G401 (cell line): ENCODE data around the gene SIDT1. TPM values are rescaled to one million over a fixed set of nuclear protein-coding genes. Genes with fewer than 3 reads are reported as not detected.
A peak's percentile ranks its signal among the peaks of the same experiment; 100 is the strongest.

Source experiments
- DNase-seq: peaks from one replicate; pipeline ENCODE4 v3.0.0-alpha.2; 2015; ENCODE audit warnings: low spot score
- in situ Hi-C: cut with HindIII; loops from 2 replicates; pipeline ENCODE4 v1.10.0; 2016; ENCODE audit warnings: low sequenced_read_pairs, mixed read lengths
- total RNA-seq: library from RNA; depleted of rRNA; stranded (reverse); fragments of >200 nt; shearing (Covaris generic); gene quantifications from 2 replicates; pipeline ENCODE4 v1.2.3, GENCODE V29; 2014

The SIDT1 gene
- total RNA-seq, 1 experiment from 2014 or later: not detected

DNA sequence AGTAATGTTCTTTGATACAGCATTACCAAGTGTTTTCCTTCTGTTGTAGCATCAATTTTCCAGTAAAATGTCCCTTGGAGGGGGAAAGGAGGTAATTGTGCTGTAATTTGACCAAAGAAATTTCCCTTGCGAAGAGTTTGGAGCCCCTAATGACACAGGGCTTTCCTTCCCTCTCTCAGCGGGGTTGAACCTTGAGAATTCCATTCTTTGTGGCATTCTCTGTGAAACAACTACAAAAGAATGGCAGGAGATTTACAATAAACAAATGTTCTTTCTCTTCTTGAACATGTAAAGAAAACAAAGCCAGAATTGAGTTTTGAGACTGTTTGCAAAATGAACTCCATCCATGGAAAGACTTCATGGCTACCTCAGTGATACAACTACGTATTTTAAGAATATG, 53.4 kb downstream of the SIDT1 start:
- no peak for DNase-seq
- in situ Hi-C loops: no loop called here

DNA sequence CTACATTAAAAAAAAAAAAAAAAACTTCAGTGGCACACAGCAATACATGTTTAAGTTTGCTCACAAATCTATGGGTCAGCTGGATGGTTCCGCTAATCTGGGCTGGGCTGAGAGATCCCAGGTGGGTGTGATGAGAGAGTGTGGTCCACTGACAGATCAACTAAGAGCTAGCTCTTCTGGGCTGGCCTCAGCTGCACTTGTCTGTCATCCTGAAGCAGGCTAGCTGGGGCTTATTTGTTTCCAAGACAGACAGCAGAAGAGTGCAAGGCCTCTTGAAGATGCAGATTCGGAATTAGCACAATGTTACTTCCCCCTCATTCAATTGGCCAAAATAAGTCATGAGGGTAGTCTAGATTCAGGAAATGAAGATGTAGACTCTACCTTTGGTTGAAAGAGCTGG, 56.5 kb downstream of the SIDT1 start:
- no peak for DNase-seq
- in situ Hi-C loops: no loop called here

DNA sequence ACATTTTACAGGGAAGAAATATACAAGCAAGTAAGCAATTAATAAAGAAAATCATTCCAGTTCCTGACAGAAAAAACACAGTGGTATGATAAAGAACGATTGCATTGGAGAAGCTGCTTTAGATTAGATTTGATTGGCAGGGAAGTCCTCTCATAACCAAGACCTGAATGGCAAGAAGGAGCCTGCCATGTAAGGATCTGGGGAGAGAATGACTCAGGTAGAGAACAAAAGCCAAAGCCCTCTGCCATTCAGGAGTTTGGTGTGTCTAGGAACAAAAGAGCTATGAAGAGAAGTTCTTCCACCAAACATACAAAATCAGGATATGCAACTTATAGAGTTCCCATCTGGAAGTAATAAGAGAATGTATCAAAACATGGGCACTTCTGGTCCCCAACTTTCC, 57.6 kb downstream of the SIDT1 start:
- in situ Hi-C loops: no loop called here
- DNase-seq: no peak

DNA sequence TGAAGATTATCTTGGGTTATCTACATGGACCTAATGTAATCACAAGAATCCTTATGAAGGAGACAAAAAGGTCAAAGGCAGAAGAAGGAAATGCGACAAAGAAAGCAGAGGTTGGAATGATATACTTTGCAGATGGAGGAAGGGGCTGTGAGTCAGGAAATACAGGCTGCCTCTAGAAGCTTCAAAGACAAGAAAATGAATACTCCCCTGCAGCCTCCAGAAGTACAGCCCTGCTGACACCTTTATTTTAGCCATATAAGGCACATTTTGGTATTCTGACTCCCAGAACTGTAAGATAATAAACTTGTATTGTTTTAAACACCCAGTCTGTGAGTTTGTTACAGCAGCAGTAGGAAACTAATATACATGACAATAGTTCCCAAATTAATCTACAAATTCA, 58.6 kb downstream of the SIDT1 start:
- in situ Hi-C loops: no loop called here
- DNase-seq: no peak

DNA sequence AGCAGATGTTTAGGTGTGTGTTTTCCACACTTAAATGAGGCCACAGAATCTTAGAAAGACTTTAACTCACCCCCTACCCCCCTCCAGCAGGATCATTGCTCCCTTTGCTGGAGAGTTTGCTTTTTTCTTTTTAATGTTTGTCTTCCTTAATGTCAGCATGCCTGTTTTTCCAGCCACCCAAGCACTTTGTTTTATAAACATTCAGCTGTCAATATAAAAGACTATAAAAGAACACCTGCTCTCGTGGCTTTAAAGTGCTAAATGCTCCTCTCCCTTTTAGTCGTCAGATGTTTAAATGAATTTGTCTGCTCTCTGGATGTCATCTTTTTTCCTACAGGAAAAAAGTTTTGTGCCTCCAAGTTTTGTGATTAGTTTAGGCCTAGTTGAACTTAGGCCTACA, 61.7 kb downstream of the SIDT1 start:
- DNase-seq: no peak
- in situ Hi-C loops: no loop called here

DNA sequence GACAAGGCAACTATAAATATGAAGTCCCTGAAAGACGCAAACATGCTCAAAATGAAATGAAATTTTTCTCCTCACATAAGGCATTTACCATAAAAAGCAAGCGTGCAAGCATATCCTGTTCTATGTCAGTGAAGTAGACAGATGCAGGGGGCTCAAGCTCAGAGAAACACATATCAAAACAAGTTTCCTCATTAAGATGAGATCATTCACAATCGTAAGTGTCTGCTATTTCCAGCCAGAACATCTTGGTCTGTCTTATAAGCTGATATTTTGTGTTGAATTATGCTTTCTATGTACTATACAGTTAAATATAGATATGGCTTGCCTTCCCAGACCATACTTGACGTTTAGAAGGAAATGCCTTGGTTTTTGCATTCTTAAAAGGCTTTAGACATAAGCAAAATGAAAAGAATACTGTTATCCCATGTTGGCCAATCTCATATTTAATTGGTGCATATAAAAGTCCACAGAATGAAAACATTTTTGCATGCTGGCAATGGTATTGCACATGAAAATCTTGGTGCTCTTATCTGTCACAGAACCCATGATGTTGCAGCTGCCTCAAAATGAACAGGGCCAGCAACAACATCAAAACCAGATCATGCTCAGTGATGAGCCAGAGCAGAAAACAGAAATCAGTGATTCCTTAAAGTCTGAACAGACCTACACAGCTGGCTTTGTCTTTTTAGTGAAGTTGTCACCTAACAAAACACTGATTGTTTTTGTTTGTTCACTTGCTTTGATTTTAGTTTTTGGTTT, 65.4 kb downstream of the SIDT1 start:
- no peak for DNase-seq
- in situ Hi-C loops: no loop called here

DNA sequence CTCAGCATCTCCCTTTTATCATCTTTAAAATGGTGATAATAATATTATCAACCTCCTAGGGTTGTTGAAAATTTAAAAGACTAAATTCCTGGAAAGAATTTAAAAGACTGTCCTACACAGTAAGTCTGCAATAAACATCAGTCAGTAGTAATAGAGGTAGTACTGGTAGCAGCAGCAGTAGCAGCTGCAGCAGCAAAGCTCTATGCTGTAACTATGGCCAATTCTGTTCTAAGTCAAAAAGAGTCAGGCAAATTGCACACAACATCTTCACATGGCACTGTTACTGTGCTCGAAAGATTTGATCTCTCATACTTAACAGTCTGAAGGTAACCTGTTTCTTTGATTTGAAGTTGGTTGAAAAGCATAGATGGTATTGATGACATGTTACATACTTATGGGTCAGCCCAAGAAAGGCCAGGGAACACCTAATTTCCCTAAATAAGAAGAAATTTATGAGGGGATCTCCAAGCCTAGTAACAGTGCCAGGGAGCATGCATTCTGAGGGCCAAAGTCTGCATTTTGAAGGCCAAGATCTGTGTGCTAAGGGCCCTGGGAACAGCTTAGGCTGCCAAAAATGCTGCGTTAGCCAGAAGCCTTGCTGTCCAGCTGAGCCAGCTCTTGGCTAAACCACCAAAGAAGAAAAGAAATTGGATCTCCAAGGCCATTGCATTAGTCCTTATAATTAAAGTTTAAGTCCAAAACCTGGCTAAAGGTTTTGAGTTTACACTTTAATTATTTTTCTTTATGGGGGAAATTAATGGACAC, 68.2 kb downstream of the SIDT1 start:
- peak; percentile 90 for DNase-seq
- in situ Hi-C loops: no loop called here

DNA sequence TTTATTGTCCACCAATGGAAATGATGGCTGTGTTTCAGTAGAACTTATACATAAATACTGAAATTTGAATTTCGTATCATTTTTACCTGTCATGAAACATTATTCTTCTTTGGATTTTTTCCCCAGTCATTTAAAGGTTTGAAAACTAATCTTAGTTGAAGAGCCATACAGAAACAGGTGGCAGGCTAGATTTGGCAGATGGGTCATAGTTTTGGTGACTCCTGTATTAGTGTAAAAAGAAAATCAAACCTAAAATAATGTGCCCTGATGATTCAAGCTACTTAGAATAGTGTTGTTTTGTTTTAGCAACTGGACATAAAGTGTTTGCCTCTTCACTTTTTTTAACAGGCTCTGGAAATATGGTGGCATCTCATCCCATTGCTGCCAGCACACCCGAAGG, 68.9 kb downstream of the SIDT1 start:
- DNase-seq: peak; percentile 83
- in situ Hi-C loops: no loop called here

DNA sequence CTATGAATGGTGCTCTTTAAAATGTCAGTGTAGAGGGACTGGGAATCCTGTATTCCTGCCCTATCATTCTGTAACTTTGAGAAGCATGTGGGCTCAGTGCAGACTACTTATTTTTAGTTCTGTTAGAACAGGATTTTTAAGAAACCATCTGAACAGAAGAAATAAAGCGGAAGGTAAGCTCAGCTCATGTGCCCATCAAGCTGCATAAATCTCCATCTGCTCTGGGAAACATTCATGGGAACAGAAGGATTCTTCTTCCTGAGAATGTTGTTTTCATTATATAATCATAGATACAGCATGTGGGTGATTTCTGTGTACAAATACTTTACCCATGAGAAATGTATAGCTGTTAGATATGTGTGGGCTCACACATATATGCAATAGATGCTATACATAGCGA, 69.9 kb downstream of the SIDT1 start:
- DNase-seq: peak; percentile 84
- in situ Hi-C loops: no loop called here

DNA sequence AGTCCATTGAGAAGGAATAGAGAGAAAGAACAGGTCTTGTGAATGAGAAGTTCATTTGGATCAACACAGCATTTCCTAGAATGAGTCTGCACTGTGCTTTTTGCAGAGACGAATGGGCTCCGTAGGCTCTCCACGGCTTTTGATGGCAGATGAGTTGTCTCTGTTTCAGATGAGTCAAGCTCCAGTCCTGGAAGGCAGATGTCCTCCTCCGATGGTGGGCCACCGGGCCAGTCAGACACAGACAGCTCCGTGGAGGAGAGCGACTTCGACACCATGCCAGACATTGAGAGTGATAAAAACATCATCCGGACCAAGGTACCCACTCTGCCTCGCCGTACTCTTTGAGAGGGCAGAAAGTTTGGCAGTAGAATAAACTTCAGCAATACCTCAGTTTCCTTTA, 70.5 kb downstream of the SIDT1 start:
- in situ Hi-C loops: no loop called here
- peak; percentile 52 for DNase-seq

DNA sequence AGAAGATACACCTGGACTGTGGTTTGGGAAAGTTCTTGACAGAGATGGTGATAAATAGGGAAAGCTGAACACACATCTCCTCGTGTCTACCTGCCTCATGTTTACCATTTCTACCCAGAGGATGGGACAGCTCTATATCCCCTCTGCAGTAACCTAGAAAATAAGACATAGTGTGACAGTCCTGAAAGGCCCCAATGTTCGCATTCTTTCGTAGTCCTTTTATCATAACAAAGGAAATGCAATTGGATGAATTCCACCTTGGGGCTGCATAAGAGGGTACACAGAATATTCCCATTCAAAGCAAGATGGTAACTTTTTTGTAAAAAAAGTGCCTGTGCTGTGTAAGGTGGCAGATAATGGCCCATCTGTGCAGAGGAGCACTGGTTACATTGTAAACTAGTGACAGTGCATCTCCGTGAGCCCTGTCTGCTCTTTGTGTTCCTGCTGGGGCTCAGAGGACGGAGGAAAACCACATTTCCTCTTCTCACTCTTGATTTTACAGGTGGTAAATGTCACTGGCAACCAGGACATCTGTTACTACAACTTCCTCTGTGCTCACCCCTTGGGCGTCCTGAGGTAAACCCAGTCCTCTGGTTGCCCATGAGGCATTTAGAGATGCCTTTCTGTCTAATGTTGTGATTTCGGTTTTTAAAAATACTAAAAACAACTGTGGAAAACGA, 74.3 kb downstream of the SIDT1 start:
- in situ Hi-C loops: no loop called here

DNA sequence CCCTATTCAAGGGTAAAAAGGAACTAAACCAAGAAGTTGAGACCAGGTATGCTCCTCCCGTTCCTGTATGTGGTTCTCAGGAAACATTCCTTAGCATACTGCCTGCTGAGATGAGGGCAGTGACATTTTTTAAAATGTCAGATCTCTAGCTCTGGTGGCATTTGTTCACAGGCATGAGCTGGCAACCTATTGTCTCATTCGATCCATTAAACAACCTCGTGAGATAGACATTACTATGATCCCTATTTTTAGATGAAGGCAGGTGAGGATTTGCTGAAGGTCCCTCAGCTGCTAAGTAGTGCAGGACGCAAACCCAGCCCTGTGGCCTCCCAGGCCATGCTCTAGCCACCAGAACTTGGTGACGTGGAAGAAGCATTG, 74.9 kb downstream of the SIDT1 start:
- in situ Hi-C loops: no loop called here
- DNase-seq: peak; percentile 53

More for the DNA sequence above, 74.3 kb downstream of the SIDT1 start:
- DNase-seq: peak; percentile 74

DNA sequence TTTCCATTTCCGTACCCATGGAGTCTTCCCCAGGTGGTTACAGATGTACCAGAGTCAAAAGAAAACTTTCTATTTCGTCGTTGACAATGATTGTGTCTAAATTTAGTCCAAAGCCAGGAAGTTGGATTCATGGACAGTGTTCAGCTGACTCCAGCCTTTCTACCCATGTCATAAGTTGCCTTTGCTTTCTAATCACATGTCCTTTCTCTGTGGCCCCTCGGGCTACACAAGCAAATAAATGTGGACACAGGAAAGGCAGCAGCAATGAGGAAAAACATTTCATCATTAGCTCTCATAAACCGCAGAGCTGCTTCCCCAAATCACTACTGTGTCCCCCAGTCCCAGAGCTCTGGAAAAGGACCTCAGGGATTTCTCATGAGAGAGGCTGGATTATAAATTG, 82.0 kb downstream of the SIDT1 start:
- in situ Hi-C loops: no loop called here
- no peak for DNase-seq

DNA sequence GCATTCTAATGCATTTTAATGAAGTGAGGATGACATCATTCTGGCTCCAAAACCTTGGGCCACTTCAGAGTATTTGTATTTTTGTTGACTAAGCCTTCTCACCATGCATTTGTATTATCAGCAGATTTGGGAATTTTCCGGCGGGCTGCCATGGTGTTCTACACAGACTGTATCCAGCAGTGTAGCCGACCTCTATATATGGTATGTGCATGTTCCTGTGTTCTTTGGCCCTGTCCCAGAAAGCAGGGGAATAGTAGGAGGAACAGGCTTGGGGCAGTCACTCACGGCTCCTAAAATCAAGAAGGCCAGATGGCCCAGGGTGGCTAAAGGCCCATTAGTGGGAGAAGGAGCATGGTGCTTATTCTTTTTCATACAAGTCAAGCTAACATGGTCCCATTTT, 83.6 kb downstream of the SIDT1 start:
- in situ Hi-C loops: no loop called here
- DNase-seq: peak; percentile 79

DNA sequence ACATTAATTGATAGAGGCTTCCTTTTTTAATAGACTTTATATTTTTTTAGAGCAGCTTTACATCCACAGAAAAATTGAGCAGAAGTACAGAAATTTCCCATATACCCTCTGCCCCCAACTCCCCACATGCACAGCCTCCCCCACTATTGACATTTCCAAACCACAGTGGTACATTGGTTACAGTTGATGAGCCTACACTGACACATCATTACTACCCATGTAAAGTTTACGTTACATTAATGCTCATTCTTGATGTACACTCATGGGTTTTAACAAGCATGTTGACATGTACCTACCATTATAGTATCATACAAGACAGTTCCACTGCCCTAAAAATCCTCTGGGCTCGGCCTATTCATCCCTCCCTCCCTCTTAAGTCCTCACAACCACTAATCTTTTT, 85.4 kb downstream of the SIDT1 start:
- DNase-seq: no peak
- in situ Hi-C loops: no loop called here

DNA sequence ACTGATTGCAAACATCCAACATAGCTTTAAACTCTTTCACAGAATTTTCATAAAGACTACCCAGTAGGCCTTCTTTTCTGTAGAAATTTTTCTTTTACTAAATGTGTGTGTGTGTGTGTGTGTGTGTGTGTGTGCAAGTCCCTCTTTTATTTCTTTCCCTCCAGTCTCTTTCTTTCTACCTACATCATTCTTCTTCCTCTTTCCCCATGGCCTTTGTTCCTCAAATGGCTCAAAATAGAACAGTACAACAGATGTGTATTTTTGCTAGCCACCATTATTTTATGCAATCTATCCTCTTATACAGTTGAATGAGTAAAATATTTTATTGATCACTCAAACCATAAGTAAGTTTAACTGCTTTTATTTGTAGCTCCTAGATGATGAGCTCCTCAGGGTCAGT, 87.7 kb downstream of the SIDT1 start:
- in situ Hi-C loops: no loop called here
- DNase-seq: no peak

DNA sequence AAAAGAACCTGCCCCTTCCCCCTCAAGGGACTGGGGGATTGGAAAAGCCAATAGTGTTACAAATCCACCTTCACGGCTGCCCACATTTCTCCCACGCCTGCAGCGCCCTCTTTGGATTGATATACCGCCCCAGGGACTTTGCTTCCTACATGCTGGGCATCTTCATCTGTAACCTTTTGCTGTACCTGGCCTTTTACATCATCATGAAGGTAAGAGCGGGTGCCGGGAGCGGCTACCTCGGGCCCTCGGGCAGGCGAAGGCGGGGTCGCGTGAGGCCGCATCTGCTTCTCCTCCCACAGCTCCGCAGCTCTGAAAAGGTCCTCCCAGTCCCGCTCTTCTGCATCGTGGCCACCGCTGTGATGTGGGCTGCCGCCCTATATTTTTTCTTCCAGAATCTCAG, 91.0 kb downstream of the SIDT1 start:
- no peak for DNase-seq

DNA sequence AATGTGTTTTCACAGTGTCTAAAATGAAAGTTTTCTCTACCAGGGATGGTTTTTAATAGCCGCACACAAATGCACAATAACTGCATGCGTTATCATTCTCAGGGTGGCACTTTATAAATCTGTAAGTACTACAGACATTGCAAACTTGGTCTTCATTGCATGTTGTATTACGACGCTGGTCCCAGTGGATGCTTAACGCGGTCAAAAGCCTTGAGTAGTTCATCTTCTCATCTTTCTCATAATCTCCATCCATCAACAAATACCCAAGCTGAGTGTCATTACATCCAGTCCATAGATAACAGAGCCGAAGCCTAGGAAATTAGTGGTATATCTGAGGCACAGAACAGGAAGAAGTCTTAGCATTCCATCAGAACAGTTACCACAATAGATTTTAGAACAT, 91.5 kb downstream of the SIDT1 start:
- no peak for DNase-seq
- in situ Hi-C loops: no loop called here

More for the DNA sequence above, 91.0 kb downstream of the SIDT1 start:
- in situ Hi-C loops: no loop called here

DNA sequence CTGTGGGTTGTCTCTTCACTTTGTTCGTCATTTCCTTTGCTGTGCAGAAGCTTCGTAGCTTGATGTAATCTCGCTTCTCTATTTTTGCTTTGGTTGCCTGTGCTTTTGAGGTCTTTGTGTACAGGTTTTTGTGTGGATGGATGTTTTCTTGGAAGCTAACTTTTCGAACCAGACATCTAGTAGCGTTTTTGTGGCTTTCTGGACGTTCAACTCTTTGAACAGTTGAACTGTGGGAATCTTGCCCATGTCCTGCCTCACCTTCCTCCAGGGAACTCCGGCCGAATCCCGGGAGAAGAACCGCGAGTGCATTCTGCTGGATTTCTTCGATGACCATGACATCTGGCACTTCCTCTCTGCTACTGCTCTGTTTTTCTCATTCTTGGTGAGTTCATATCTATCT, 93.5 kb downstream of the SIDT1 start:
- in situ Hi-C loops: no loop called here
- DNase-seq: peak; percentile 21
